GM13977 (cell line): ENCODE measurements around the gene POT1.

Source experiments
- DNase-seq: peaks from one replicate; pipeline ENCODE4 v3.0.0; 2012; ENCODE audit warnings: low spot score
- in situ Hi-C: fragments of 300-500 bp; cut with MboI; formaldehyde crosslinking; loops from one replicate; pipeline ENCODE4 v1.12.0; 2022; ENCODE audit warnings: low sequenced_read_pairs, low pct_unique_long_range_greater_than_20kb, mixed read lengths, inconsistent platforms; ENCODE audit not compliant: unreplicated experiment
- TF ChIP-seq, protein P1 (sequence below): IDR thresholded peaks from 2 replicates; pipeline ENCODE4 v1.5.1; 2012; ENCODE audit warnings: mild to moderate bottlenecking, control low read depth; ENCODE audit not compliant: insufficient read depth; ENCODE audit errors: extremely low read depth, missing control alignments

Gene POT1

DNA sequence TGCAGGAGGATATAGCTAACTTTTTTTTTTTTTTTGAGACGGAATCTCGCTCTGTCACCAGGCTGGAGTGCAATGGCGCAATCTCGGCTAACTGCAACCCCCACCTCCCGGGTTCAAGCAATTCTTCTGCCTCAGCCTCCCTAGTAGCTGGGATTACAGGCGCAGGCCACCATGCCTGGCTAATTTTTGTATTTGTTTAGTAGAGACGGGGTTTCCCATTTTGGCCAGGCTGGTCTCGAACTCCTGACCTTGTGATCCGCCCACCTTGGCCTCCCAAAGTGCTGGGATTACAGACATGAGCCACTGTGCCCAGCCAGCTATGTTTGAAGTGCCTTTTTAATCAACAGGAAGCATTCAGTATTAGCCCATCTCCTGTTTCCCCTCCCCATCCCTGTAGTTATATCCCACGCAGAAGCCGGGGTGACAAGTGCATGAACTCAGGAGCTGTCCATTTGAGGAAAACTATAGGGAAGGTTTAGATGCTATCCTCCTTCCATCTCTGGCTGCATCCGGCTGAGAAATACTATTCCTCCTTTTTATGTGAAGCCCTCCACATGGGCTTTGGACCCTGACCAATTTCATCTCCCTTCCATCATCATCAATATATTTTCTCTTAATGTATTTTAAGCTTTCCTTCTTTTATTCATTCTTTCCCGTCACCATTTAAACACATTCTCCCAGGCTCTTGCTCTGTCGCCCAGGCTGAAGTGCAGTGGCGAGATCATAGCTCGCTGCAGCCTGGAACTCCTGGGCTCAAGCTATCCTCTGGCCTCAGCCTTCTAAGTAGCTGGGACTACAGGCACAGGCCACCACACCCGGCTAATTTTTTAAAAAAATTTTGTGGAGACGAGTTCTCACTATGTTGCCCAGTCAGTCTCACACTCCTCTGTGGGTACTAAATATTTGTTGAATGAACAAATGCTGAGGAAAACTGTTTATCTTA lies 1.3 kb upstream of the POT1 start:
- in situ Hi-C loops: no loop called here
- no peak for DNase-seq
- TF ChIP-seq, protein P1, sequence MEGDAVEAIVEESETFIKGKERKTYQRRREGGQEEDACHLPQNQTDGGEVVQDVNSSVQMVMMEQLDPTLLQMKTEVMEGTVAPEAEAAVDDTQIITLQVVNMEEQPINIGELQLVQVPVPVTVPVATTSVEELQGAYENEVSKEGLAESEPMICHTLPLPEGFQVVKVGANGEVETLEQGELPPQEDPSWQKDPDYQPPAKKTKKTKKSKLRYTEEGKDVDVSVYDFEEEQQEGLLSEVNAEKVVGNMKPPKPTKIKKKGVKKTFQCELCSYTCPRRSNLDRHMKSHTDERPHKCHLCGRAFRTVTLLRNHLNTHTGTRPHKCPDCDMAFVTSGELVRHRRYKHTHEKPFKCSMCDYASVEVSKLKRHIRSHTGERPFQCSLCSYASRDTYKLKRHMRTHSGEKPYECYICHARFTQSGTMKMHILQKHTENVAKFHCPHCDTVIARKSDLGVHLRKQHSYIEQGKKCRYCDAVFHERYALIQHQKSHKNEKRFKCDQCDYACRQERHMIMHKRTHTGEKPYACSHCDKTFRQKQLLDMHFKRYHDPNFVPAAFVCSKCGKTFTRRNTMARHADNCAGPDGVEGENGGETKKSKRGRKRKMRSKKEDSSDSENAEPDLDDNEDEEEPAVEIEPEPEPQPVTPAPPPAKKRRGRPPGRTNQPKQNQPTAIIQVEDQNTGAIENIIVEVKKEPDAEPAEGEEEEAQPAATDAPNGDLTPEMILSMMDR: no peak

DNA sequence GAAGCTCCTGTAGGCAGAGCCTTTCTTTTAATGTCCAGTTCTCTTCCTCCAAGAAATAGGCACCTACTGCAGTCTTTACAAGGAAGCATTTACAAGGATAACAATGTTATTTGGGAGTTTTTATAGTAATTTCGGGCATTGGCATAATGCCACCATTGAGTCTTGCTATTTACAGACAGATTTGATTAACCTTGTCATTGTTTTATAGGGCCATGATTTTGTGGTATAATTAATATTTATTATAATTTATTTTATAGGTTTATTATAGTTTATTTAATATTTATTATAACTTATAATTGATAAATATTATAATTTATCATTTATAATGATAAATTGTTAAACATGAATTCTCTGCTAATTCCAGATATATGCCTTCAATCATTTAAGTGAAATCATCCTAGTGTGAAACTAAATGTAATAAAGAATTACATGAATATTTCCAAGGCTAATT lies 573 bp upstream of the POT1 start:
- in situ Hi-C loops: no loop called here
- TF ChIP-seq, protein P1: no peak
- no peak for DNase-seq

DNA sequence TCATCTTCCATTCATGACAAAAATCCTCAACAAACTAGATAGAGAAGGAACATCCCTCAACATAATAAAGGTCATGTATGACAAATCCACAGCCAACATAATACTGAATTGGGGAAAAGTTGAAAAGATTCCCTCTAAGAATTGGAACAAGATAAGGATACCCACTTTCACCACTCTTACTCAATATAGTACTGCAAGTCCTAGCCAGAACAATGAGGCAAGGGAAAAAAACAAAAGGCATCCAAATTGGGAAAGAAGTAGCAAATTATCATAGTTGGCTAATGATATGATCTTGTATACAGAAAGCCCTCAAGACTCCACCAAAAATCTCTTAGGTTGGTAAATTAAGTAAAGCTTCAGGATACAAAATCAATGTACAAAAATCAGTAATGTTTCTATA lies 4.7 kb downstream of the POT1 start:
- no peak for DNase-seq
- in situ Hi-C loops: no loop called here
- TF ChIP-seq, protein P1: no peak

DNA sequence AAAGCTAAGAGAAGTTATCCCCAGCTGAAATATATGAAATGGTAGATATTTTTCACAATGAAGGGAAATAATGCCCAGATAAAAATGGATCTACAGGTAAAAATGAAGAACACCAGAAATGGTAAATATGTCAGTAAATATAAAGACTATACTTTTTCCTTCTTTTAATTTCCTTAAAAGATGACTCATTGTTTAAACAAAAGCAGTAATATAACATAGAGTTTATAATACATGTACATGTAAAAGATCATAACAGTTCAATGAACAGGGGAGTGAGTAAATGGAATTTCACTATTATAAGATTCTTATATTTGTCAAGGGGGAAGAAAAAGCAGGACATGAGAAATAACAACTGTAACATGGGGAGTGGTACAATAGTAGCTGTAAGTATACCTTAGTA lies 7.4 kb downstream of the POT1 start:
- TF ChIP-seq, protein P1: no peak
- no peak for DNase-seq
- in situ Hi-C loops: no loop called here

DNA sequence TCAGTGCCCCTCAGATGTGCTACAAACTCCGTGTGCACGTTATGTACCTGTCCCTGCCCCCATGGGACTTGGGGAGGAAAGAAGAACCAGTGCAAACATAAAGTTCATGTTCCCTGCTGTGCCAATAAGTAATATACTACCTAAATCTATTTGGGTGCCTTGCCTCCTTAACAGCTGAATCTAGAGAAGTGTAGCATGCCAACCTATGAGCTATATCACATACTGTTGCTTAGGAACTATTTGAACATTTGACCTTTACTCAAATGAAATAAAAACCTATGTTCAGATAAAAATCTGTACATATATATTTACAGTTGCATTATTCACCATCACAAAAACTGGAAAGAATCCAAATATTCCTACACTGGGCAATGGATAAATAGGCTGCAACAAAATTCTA lies 9.8 kb downstream of the POT1 start:
- no peak for DNase-seq
- TF ChIP-seq, protein P1: no peak
- in situ Hi-C loops: no loop called here

DNA sequence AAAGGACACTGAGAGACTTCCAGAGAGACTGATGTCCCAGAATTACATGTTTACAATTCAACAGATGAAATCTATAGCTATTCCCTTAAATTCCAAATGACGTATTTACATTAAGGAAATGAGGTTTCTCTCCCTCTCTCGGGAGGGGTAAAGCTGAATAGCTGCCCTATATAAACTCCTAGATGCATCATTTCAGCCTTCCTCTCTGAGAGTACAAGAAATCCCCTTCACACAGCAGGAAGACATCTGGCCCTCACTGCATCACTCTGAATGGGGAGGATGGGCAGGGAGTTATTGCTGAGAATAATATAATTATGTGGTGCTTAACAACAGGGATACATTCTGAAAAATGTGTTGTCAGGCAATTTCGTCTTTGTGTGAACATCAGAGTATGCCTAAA lies 11.0 kb downstream of the POT1 start:
- in situ Hi-C loops: no loop called here
- DNase-seq: no peak
- TF ChIP-seq, protein P1: no peak
